HG02938 (cell line): ENCODE data around the gene CDY1B.
"Not testable (repeated sequence)": the region's sequence is repeated elsewhere in the genome, so short reads cannot be mapped to it uniquely, and the experiment has no call there.

Source experiments
- ATAC-seq: cut with Tn5 transposase; IDR thresholded peaks from one replicate; pipeline ENCODE4 v1.9.1; 2021; ENCODE audit warnings: mild to moderate bottlenecking, moderate library complexity; ENCODE audit not compliant: unreplicated experiment

CDY1B gene, protein sequence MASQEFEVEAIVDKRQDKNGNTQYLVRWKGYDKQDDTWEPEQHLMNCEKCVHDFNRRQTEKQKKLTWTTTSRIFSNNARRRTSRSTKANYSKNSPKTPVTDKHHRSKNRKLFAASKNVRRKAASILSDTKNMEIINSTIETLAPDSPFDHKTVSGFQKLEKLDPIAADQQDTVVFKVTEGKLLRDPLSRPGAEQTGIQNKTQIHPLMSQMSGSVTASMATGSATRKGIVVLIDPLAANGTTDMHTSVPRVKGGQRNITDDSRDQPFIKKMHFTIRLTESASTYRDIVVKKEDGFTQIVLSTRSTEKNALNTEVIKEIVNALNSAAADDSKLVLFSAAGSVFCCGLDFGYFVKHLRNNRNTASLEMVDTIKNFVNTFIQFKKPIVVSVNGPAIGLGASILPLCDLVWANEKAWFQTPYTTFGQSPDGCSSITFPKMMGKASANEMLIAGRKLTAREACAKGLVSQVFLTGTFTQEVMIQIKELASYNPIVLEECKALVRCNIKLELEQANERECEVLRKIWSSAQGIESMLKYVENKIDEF

DNA sequence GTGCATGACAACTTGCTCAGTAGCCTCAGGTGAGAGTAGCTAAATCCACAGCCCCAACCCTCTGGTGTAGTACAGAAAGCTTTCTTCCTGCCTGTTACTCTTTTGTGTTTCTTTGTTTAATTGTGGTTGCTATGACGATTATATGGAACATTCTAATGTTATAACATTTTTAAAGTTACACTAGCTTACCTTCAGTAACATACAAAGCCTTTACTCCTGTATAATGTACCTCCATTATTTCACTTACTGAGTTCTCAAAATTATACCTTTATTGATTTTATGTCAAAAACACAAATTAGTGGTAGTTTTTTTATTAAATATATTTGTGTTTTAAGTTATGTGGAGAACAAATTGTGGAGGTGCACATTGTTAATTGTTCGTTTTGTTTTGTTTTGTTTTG, at the start of gene CDY1B:
CDY1B (minus strand) TSS at position 101 of the 400 bp plus-strand sequence. CDS start 331 bp downstream, outside the sequence.
- not testable (repeated sequence) for ATAC-seq

GRCh38 chrY:24049525-24049924, 1.7 kb upstream of the CDY1B start:
- not testable (repeated sequence) for ATAC-seq

DNA sequence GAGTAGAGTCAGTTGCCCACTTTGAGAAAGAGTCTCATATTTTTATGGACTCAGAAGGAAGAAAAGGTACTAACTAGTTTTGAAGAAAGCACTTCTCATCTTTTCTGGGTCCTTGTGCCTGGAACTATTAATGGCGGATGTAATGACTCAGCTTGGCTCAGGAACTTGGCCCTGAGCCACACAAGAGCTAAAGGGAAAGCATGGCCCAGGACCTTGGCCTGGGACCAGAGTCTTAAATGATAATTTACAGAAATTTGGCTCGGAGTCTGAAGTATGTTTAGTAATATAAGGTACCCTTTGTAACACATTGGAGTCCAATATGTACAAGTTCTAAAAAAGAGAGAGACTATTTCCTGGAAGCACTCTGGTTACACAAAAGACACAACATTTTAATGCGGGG, 4.6 kb downstream of the CDY1B start:
- not testable (repeated sequence) for ATAC-seq

GRCh38 chrY:24039008-24039718, 8.7 kb downstream of the CDY1B start:
- not testable (repeated sequence) for ATAC-seq

DNA sequence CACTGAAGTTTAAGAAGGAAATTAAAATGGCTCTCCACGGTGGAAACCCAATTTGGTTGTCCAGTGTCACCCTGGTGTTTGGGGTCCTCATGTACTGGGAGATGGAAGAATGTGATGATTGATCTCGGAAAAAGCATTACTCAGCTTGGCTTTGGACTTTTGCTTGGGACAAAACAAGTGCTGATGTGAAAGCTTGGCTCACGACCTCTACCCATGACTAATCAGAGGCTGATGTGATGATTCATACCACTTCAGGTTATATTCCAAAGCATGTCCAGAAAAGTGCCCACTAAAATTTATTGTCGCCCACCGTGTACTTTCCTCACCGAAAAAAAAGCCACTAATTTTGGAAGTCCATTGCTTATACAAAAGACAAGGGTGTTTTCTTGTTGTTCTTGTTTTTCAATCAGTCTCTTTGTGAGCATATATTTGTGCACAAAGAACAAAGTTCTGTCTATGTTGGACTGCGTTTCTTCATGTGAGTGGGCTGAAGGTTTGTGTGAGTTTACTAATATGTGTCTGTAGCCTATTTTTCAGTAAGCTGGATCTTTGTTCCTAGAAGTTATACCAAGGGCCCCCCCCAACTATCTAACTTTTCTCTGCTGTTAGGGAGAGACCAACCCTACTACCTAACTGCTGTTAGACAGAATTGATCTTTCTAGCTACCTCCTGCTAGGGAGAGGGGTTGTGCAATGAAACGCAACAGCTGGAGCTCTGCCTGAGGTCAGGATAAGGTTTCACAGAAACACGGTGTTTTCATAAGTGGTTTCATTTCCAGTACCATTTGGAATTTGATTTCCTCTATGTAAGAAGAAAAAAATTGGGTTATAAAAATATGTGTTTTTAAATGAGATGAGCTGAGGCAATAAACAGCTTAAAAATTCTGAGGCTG, 21.4 kb downstream of the CDY1B start:
- not testable (repeated sequence) for ATAC-seq
